GM19025 (cell line): ENCODE results near the gene DPH5.
"Not testable (repeated sequence)": the region's sequence is repeated elsewhere in the genome, so short reads cannot be mapped to it uniquely, and the experiment has no call there.

Experiments used
- ATAC-seq: cut with Tn5 transposase; IDR thresholded peaks from one replicate; pipeline ENCODE4 v1.9.1; 2021; ENCODE audit warnings: mild to moderate bottlenecking, low read depth, moderate library complexity; ENCODE audit not compliant: unreplicated experiment

Gene DPH5

GRCh38 chr1:100989306-100990077 lies 36.1 kb downstream of the DPH5 start:
- no peak for ATAC-seq

GRCh38 chr1:100988121-100988520 lies 37.5 kb downstream of the DPH5 start:
- ATAC-seq = no peak

- ATAC-seq = no peak
Measured at GRCh38 chr1:100982793-100983192, 42.8 kb downstream of the DPH5 start.

GRCh38 chr1:100979631-100980030 lies 46.0 kb downstream of the DPH5 start:
- ATAC-seq = no peak

- no peak for ATAC-seq
Measured at GRCh38 chr1:100976936-100977335, 48.6 kb downstream of the DPH5 start.

GRCh38 chr1:100972185-100972584 lies 53.4 kb downstream of the DPH5 start:
- no peak for ATAC-seq

- no peak for ATAC-seq
Measured at GRCh38 chr1:100971021-100971420, 54.6 kb downstream of the DPH5 start.

GRCh38 chr1:100969327-100969726 lies 56.3 kb downstream of the DPH5 start:
- no peak for ATAC-seq

- no peak for ATAC-seq
Measured at GRCh38 chr1:100968621-100969020, 57.0 kb downstream of the DPH5 start.

- ATAC-seq = no peak
Measured at GRCh38 chr1:100960098-100960497, 65.5 kb downstream of the DPH5 start.

- ATAC-seq = no peak
Measured at GRCh38 chr1:100959502-100960060, 66.0 kb downstream of the DPH5 start.

GRCh38 chr1:100955322-100955721 lies 70.3 kb downstream of the DPH5 start:
- ATAC-seq = no peak

GRCh38 chr1:100953960-100954730 lies 71.4 kb downstream of the DPH5 start:
- no peak for ATAC-seq

- ATAC-seq = not testable (repeated sequence)
Measured at GRCh38 chr1:100952970-100953369, 72.6 kb downstream of the DPH5 start.

- no peak for ATAC-seq
Measured at GRCh38 chr1:100952104-100952745, 73.4 kb downstream of the DPH5 start.

- no peak for ATAC-seq
Measured at GRCh38 chr1:100950781-100951180, 74.8 kb downstream of the DPH5 start.

- no peak for ATAC-seq
Measured at GRCh38 chr1:100950337-100950736, 75.2 kb downstream of the DPH5 start.

- ATAC-seq = peak; percentile 82
Measured at GRCh38 chr1:100949515-100950158, 75.9 kb downstream of the DPH5 start.

- not testable (repeated sequence) for ATAC-seq
Measured at GRCh38 chr1:100948721-100949405, 76.7 kb downstream of the DPH5 start.

GRCh38 chr1:100947816-100948215 lies 77.8 kb downstream of the DPH5 start:
- not testable (repeated sequence) for ATAC-seq
